Measurements from ENCODE around the gene CP.

GRCh38 chr3:149198611-149199010 lies 23.0 kb downstream of the CP start:
- no peak for TF ChIP-seq CTCF (IDR thresholded peaks at IDR 0.05)
- TF ChIP-seq POLR2A (IDR thresholded peaks at IDR 0.05), result no peak
